Lung (tissue), 12 donors: ENCODE data around the gene ZNF581. TPM values are rescaled to one million over a fixed set of nuclear protein-coding genes. Genes with fewer than 3 reads are reported as not detected.

Experiments
- ATAC-seq: fragments of 200-7000 bp; cut with Tn5 transposase; one replicate; pipeline ENCODE4 v1.9.1; 2020; ENCODE audit warnings: moderate number of reproducible peaks; ENCODE audit not compliant: insufficient read depth, low FRiP score
- DNase-seq, 3 donors: peaks; one replicate each; pipeline ENCODE4 v3.0.0-alpha.2; 2013 to 2017
- H3K27ac ChIP-seq, 2 donors: one replicate each; pipeline ENCODE4 v1.5.1; 2013; ENCODE audit warnings: mild to moderate bottlenecking in 2 of 2, moderate library complexity in 2 of 2, control low read depth in 1 of 2, inconsistent platforms in 1 of 2, low read depth in 1 of 2, low read length in 1 of 2
- H3K27me3 ChIP-seq, 3 donors: one replicate each; pipeline ENCODE4 v1.5.1; 2013; ENCODE audit warnings: low read length in 2 of 3; ENCODE audit not compliant: control insufficient read depth in 3 of 3, insufficient read depth in 3 of 3
- H3K36me3 ChIP-seq, 4 donors: one replicate each; pipeline ENCODE4 v1.5.1; 2013; ENCODE audit warnings: low read length in 4 of 4, mild to moderate bottlenecking in 1 of 4, moderate library complexity in 1 of 4; ENCODE audit not compliant: control insufficient read depth in 4 of 4, insufficient read depth in 4 of 4
- H3K4me1 ChIP-seq, 5 donors: one replicate each; pipeline ENCODE4 v1.5.1; 2013; ENCODE audit warnings: low read length in 5 of 5, mild to moderate bottlenecking in 2 of 5, moderate library complexity in 1 of 5; ENCODE audit not compliant: control insufficient read depth in 5 of 5, insufficient read depth in 5 of 5
- H3K4me3 ChIP-seq: one replicate; pipeline ENCODE4 v1.5.1; 2013; ENCODE audit warnings: mild to moderate bottlenecking, control low read depth, moderate library complexity
- H3K9ac ChIP-seq, 2 donors: one replicate each; pipeline ENCODE4 v1.5.1; 2013; ENCODE audit warnings: low read length in 2 of 2, control low read depth in 1 of 2; ENCODE audit not compliant: insufficient read depth in 1 of 2
- H3K9me3 ChIP-seq, 4 donors: one replicate each; pipeline ENCODE4 v1.5.1; 2013; ENCODE audit warnings: low read length in 3 of 4, mild to moderate bottlenecking in 1 of 4, moderate library complexity in 1 of 4; ENCODE audit not compliant: control insufficient read depth in 4 of 4, insufficient read depth in 3 of 4
- CTCF ChIP-seq: IDR thresholded peaks from 2 replicates; pipeline ENCODE4 v1.5.1; 2012; ENCODE audit warnings: mild to moderate bottlenecking; ENCODE audit errors: control extremely low read depth, extremely low read depth
- WGBS, 2 donors: extraction: QIAGEN DNeasy Blood & Tissue Kit; methylation state at CpG; one replicate each; pipeline ENCODE4 v1.1.7; 2013; 5-methylcytosine and 5-hydroxymethylcytosine counted together
- polyA plus RNA-seq, 2 donors: library from polyadenylated mRNA; stranded (reverse); fragments of 200-250 nt; gene quantifications; one replicate each; pipeline ENCODE4 v1.2.1, GENCODE V29; 2013
- total RNA-seq, 2 donors: library from RNA; depleted of rRNA in 1 of 2; stranded (reverse); fragments of >200 nt in 1 of 2; gene quantifications; one replicate each; pipeline ENCODE4 v1.2.1, GENCODE V29; 2014 to 2021
- donor health status: control.
- donor health status: control.
- donor health status: Bipolar disorder and iron deficiency.
- donor health status: healthy.
- donor health status: DM: yes; HTN: yes; CAD: no.

The ZNF581 gene
- total and polyA plus RNA-seq, 4 donors = 15.0 to 18.1 (median 15.6) TPM

GRCh38 chr19:55641426-55642152 lies 1.9 kb upstream of the ZNF581 start:
- ATAC-seq (no peak), DNase-seq (peak in 1 of 3 donors; percentile 15)
- Histone ChIP-seq H3K27me3 (no peaks in the 10 kb centered on the region), H3K9me3 (no peaks in the 10 kb centered on the region), H3K36me3 (peaks cover 0 to 13% (median 3%) of the 10 kb centered on the region in 4 donors), H3K4me1 (peaks cover 7 to 29% (median 17%) of the 10 kb centered on the region in 5 donors), H3K9ac (peak overlapping the region; percentile 37 to 55), H3K4me3 (peak overlapping the region; percentile 59), H3K27ac (peak overlapping the region; percentile 76 to 90)
- WGBS, 2 donors = 0 to 1% methylated on average over 25 of the region's 25 CpGs
- TF ChIP-seq CTCF = no peak

GRCh38 chr19:55642153-55643002 lies 1.1 kb upstream of the ZNF581 start:
- ATAC-seq = no peak
- H3K4me3 ChIP-seq = peak overlapping the region; percentile 26
- H3K9ac ChIP-seq = no peak overlapping the region
- no peak for TF ChIP-seq CTCF
- WGBS, 2 donors = 3% methylated on average over 38 to 65 of the region's 65 CpGs
- peak overlapping the region in 1 of 2 donors; percentile 83 for H3K27ac ChIP-seq
- no peaks in the 10 kb centered on the region for H3K9me3 ChIP-seq
- H3K27me3 ChIP-seq = no peaks in the 10 kb centered on the region
- no peak for DNase-seq
- peaks cover 6 to 33% (median 17%) of the 10 kb centered on the region in 5 donors for H3K4me1 ChIP-seq
- H3K36me3 ChIP-seq = peaks cover 0 to 12% (median 3%) of the 10 kb centered on the region in 4 donors

GRCh38 chr19:55643887-55644176 lies 383 bp downstream of the ZNF581 start:
- Histone ChIP-seq H3K4me3 (peak overlapping the region; percentile 72), H3K9ac (peak overlapping the region in 1 of 2 donors; percentile 32), H3K9me3 (no peaks in the 10 kb centered on the region), H3K27ac (peak overlapping the region; percentile 42 to 82), H3K36me3 (peaks cover 0 to 12% (median 3%) of the 10 kb centered on the region in 4 donors), H3K4me1 (peaks cover 6 to 41% (median 20%) of the 10 kb centered on the region in 5 donors), H3K27me3 (no peaks in the 10 kb centered on the region)
- no peak for TF ChIP-seq CTCF
- 1% methylated on average over 15 of the region's 15 CpGs for WGBS, 2 donors
- ATAC-seq (no peak), DNase-seq (no peak)
